Stimulated activated CD8-positive, alpha-beta memory T cell treated with anti-CD3 and anti-CD28 coated beads, Interleukin-15, amount 100 ng/mL, for 4 hours (primary cell): ENCODE data around the gene PUDP.
"Not testable (repeated sequence)": the region's sequence is repeated elsewhere in the genome, so short reads cannot be mapped to it uniquely, and the experiment has no call there.

Experiments used
- DNase-seq, 2 donors: peaks; one replicate each; pipeline ENCODE4 v3.0.0-alpha.2; 2020; ENCODE audit warnings: low read depth in 2 of 2

The PUDP gene

GRCh38 chrX:7147978-7148854 is at the start of gene PUDP:
Gene PUDP (minus strand): TSS chrX:7148153. CDS start chrX:7148113, 40 bp downstream.
- peak; percentile 55 to 82 for DNase-seq

- DNase-seq, result no peak
These were observed 46.7 kb upstream of the PUDP start for GRCh38 chrX:7194606-7195005.

- DNase-seq, result no peak
These were observed 44.9 kb upstream of the PUDP start for GRCh38 chrX:7192871-7193270.

GRCh38 chrX:7191681-7192110 is 43.7 kb upstream of the PUDP start:
- no peak for DNase-seq

GRCh38 chrX:7190157-7190556 is 42.2 kb upstream of the PUDP start:
- DNase-seq, result no peak

- DNase-seq, result no peak
These were observed 40.7 kb upstream of the PUDP start for GRCh38 chrX:7188672-7189071.

GRCh38 chrX:7184816-7185215 is 36.9 kb upstream of the PUDP start:
- DNase-seq, result no peak

GRCh38 chrX:7179446-7179845 is 31.5 kb upstream of the PUDP start:
- no peak for DNase-seq

- not testable (repeated sequence) for DNase-seq
These were observed 30.9 kb upstream of the PUDP start for GRCh38 chrX:7178859-7179258.

GRCh38 chrX:7170898-7171297 is 22.9 kb upstream of the PUDP start:
- DNase-seq, result no peak

- no peak for DNase-seq
These were observed 21.7 kb upstream of the PUDP start for GRCh38 chrX:7169627-7170026.

GRCh38 chrX:7168371-7168770 is 20.4 kb upstream of the PUDP start:
- DNase-seq, result no peak

- no peak for DNase-seq
These were observed 16.2 kb upstream of the PUDP start for GRCh38 chrX:7164174-7164573.

- no peak for DNase-seq
These were observed 15.3 kb upstream of the PUDP start for GRCh38 chrX:7163146-7163677.

- DNase-seq, result no peak
These were observed 11.4 kb upstream of the PUDP start for GRCh38 chrX:7159149-7159861.

GRCh38 chrX:7158468-7158990 is 10.6 kb upstream of the PUDP start:
- DNase-seq, result no peak

- DNase-seq, result no peak
These were observed 8.9 kb upstream of the PUDP start for GRCh38 chrX:7156879-7157278.

- DNase-seq, result no peak
These were observed 7.2 kb upstream of the PUDP start for GRCh38 chrX:7155163-7155562.

GRCh38 chrX:7154041-7154597 is 6.2 kb upstream of the PUDP start:
- no peak for DNase-seq

- no peak for DNase-seq
These were observed 5.3 kb upstream of the PUDP start for GRCh38 chrX:7153231-7153630.

- no peak for DNase-seq
These were observed 1.5 kb upstream of the PUDP start for GRCh38 chrX:7149411-7149810.

GRCh38 chrX:7147413-7147977 is 458 bp downstream of the PUDP start, which contains the start of gene STS:
Gene STS (plus strand): TSS chrX:7147712. CDS start chrX:7253200, 105,488 bp downstream.
- peak; percentile 0 to 35 for DNase-seq
